IMR-90 (cell line): ENCODE results near the gene LRRC1. TPM values are rescaled to one million over a fixed set of nuclear protein-coding genes. Genes with fewer than 3 reads are reported as not detected.

Source experiments
- ATAC-seq: fragments of 200-7000 bp; cut with Tn5 transposase; 2 replicates; pipeline ENCODE4 v1.9.1; 2020; ENCODE audit warnings: low read depth, mild to moderate bottlenecking, moderate library complexity
- BruUV-seq: library from RNA; stranded (reverse); fragments of 400-500 nt; replicated peaks from 2 replicates; lab custom pipeline; 2021; lab: Mats Ljungman, UMichigan
- CTCF ChIA-PET: fragments of 300-600 bp; formaldehyde crosslinking; extraction: SDS; loops from one replicate; lab custom pipeline; 2021; ENCODE audit warnings: antibody characterized with exemption; lab: Yijun Ruan, JAX
- POLR2A ChIA-PET: fragments of 300-600 bp; sonication (Branson Sonifier 250); formaldehyde crosslinking; loops from one replicate; lab custom pipeline; 2022; ENCODE audit warnings: antibody characterized with exemption; ENCODE audit not compliant: unreplicated experiment; lab: Charles Lee
- DNase-seq: peaks from one replicate; pipeline ENCODE4 v3.0.0; 2013
- H2AFZ ChIP-seq: replicated peaks from 2 replicates; pipeline ENCODE3; 2013; ENCODE audit warnings: low read length, mild to moderate bottlenecking; ENCODE audit not compliant: poor library complexity
- H2AK5ac ChIP-seq: 2 replicates; pipeline ENCODE4 v1.6.1; 2013; ENCODE audit warnings: low read depth, low read length, inconsistent platforms
- H2AK9ac ChIP-seq: replicated peaks from 2 replicates; pipeline ENCODE3; 2013; ENCODE audit warnings: mild to moderate bottlenecking, low read depth, low read length, moderate library complexity; ENCODE audit not compliant: poor library complexity
- H2BK120ac ChIP-seq: 2 replicates; pipeline ENCODE4 v1.6.1; 2013; ENCODE audit warnings: low read depth, low read length, inconsistent platforms
- H2BK15ac ChIP-seq: 3 replicates; pipeline ENCODE4 v1.6.1; 2013; ENCODE audit warnings: low read depth, low read length, inconsistent platforms
- H2BK20ac ChIP-seq: 2 replicates; pipeline ENCODE4 v1.6.1; 2013; ENCODE audit warnings: low read depth, mild to moderate bottlenecking, inconsistent platforms, low read length, moderate library complexity
- H2BK5ac ChIP-seq: 2 replicates; pipeline ENCODE4 v1.6.1; 2013; ENCODE audit warnings: mild to moderate bottlenecking, low read depth, low read length, inconsistent platforms; ENCODE audit not compliant: poor library complexity, severe bottlenecking
- H3K14ac ChIP-seq: replicated peaks from 2 replicates; pipeline ENCODE4 v1.6.1; 2013; ENCODE audit warnings: low read depth, low read length, inconsistent platforms
- H3K18ac ChIP-seq: 2 replicates; pipeline ENCODE4 v1.6.1; 2013; ENCODE audit warnings: low read depth, low read length, control low read depth
- H3K23ac ChIP-seq: 2 replicates; pipeline ENCODE4 v1.6.1; 2013; ENCODE audit warnings: low read depth, low read length, inconsistent platforms
- H3K27ac ChIP-seq: 2 replicates; pipeline ENCODE4 v1.5.1; 2013; ENCODE audit warnings: mild to moderate bottlenecking, control low read depth, low read length; ENCODE audit not compliant: insufficient read depth
- H3K27me3 ChIP-seq: 2 replicates; pipeline ENCODE4 v1.6.1; 2013; ENCODE audit warnings: low read length; ENCODE audit not compliant: control insufficient read depth, insufficient read depth
- H3K36me3 ChIP-seq: 2 replicates; pipeline ENCODE4 v1.6.1; 2013; ENCODE audit warnings: low read length, mixed read lengths; ENCODE audit not compliant: control insufficient read depth, insufficient read depth
- H3K4ac ChIP-seq: 2 replicates; pipeline ENCODE4 v1.6.1; 2013; ENCODE audit warnings: low read depth, low read length, inconsistent platforms
- H3K4me1 ChIP-seq: 2 replicates; pipeline ENCODE4 v1.6.1; 2013; ENCODE audit warnings: low read length, mixed read lengths; ENCODE audit not compliant: control insufficient read depth, insufficient read depth
- H3K4me2 ChIP-seq: 2 replicates; pipeline ENCODE4 v1.6.1; 2013; ENCODE audit warnings: low read depth, mild to moderate bottlenecking, control low read depth, low read length, moderate library complexity
- H3K4me3 ChIP-seq: 2 replicates; pipeline ENCODE4 v1.5.1; 2013; ENCODE audit warnings: low read depth, mild to moderate bottlenecking, control low read depth, low read length, moderate library complexity; ENCODE audit not compliant: insufficient read depth
- H3K56ac ChIP-seq: 2 replicates; pipeline ENCODE4 v1.6.1; 2013; ENCODE audit warnings: low read length, inconsistent platforms; ENCODE audit not compliant: insufficient read depth; ENCODE audit errors: extremely low read depth
- H3K79me1 ChIP-seq, 2 experiments: 2 replicates each; pipeline ENCODE4 v1.6.1; 2013; ENCODE audit warnings: low read length in 2 of 2, inconsistent platforms in 1 of 2, low read depth in 1 of 2
- H3K9ac ChIP-seq: 2 replicates; pipeline ENCODE4 v1.6.1; 2013; ENCODE audit warnings: low read depth, low read length, control low read depth
- H3K9me1 ChIP-seq: 2 replicates; pipeline ENCODE4 v1.6.1; 2013; ENCODE audit warnings: low read length, inconsistent platforms; ENCODE audit not compliant: insufficient read depth
- H3K9me3 ChIP-seq: 2 replicates; pipeline ENCODE4 v1.6.1; 2013; ENCODE audit warnings: low read length; ENCODE audit not compliant: control insufficient read depth, insufficient read depth
- H4K20me1 ChIP-seq: 2 replicates; pipeline ENCODE4 v1.6.1; 2013; ENCODE audit warnings: low read length, inconsistent platforms; ENCODE audit not compliant: insufficient read depth
- H4K5ac ChIP-seq: 2 replicates; pipeline ENCODE4 v1.6.1; 2013; ENCODE audit warnings: mild to moderate bottlenecking, low read depth, low read length, control low read depth
- H4K8ac ChIP-seq, 2 experiments: 2 replicates each; pipeline ENCODE4 v1.6.1; 2013; ENCODE audit warnings: low read depth in 2 of 2, low read length in 2 of 2, control low read depth in 1 of 2, inconsistent platforms in 1 of 2
- H4K91ac ChIP-seq: 2 replicates; pipeline ENCODE4 v1.6.1; 2013; ENCODE audit warnings: low read depth, low read length, inconsistent platforms; ENCODE audit not compliant: insufficient read depth
- BHLHE40 ChIP-seq: fragments of 150-350 bp; IDR thresholded peaks from 2 replicates; pipeline ENCODE4 v1.6.1; 2016; ENCODE audit warnings: mild to moderate bottlenecking, low read depth, low read length
- CEBPB ChIP-seq: IDR thresholded peaks from 2 replicates; pipeline ENCODE4 v1.6.1; 2012; ENCODE audit warnings: low read depth, low read length, improper control_type of control experiment
- CHD1 ChIP-seq: IDR thresholded peaks from 2 replicates; pipeline ENCODE4 v1.6.1; 2012; ENCODE audit warnings: low read depth, low read length, improper control_type of control experiment
- CTCF ChIP-seq: conservative IDR thresholded peaks from 2 replicates; pipeline ENCODE4 v1.5.1; 2012; ENCODE audit warnings: mild to moderate bottlenecking, low read depth, low read length, improper control_type of control experiment
- ELK1 ChIP-seq: fragments of 150-350 bp; IDR thresholded peaks from 2 replicates; pipeline ENCODE4 v1.6.1; 2016; ENCODE audit warnings: low read depth, mild to moderate bottlenecking, low read length, moderate library complexity, borderline replicate concordance
- FOS ChIP-seq: fragments of 150-350 bp; IDR thresholded peaks from 2 replicates; pipeline ENCODE4 v1.6.1; 2016; ENCODE audit warnings: low read depth, low read length
- MAFK ChIP-seq: IDR thresholded peaks from 2 replicates; pipeline ENCODE4 v1.6.1; 2012; ENCODE audit warnings: low read depth, low read length, improper control_type of control experiment
- MAZ ChIP-seq: IDR thresholded peaks from 2 replicates; pipeline ENCODE4 v1.6.1; 2012; ENCODE audit warnings: low read depth, mild to moderate bottlenecking, low read length, improper control_type of control experiment, moderate library complexity, borderline replicate concordance
- MXI1 ChIP-seq: IDR thresholded peaks from 2 replicates; pipeline ENCODE4 v1.6.1; 2012; ENCODE audit warnings: low read depth, mild to moderate bottlenecking, low read length, moderate library complexity, borderline replicate concordance
- NFE2L2 ChIP-seq: fragments of 150-350 bp; IDR thresholded peaks from 2 replicates; pipeline ENCODE4 v1.6.1; 2016; ENCODE audit warnings: low read depth, mild to moderate bottlenecking, low read length
- POLR2A ChIP-seq: IDR thresholded peaks from 2 replicates; pipeline ENCODE4 v1.6.1; 2012; ENCODE audit warnings: mild to moderate bottlenecking, low read depth, low read length
- RAD21 ChIP-seq: IDR thresholded peaks from 2 replicates; pipeline ENCODE4 v1.6.1; 2012; ENCODE audit warnings: low read length, improper control_type of control experiment
- RCOR1 ChIP-seq: IDR thresholded peaks from 2 replicates; pipeline ENCODE4 v1.6.1; 2012; ENCODE audit warnings: mild to moderate bottlenecking, low read length, improper control_type of control experiment; ENCODE audit not compliant: insufficient replicate concordance
- RFX5 ChIP-seq: IDR thresholded peaks from 2 replicates; pipeline ENCODE4 v1.8.0; 2012; ENCODE audit warnings: low read depth, mild to moderate bottlenecking, low read length, moderate library complexity
- SMC3 ChIP-seq: fragments of 150-350 bp; IDR thresholded peaks from 2 replicates; pipeline ENCODE4 v1.6.1; 2016; ENCODE audit warnings: low read depth, mild to moderate bottlenecking, antibody characterized with exemption, low read length, moderate library complexity
- USF2 ChIP-seq: fragments of 150-350 bp; IDR thresholded peaks from 2 replicates; pipeline ENCODE4 v1.6.1; 2017; ENCODE audit warnings: mild to moderate bottlenecking, antibody characterized with exemption, low read length, low read depth
- WGBS, 2 experiments: methylation state at CpG; one replicate each; pipeline versions ENCODE4 v1.1.5 to v1.1.7; 2013; ENCODE audit warnings: missing lambda C conversion rate in 2 of 2; ENCODE audit not compliant: insufficient read length in 1 of 2; ENCODE audit errors: extremely low coverage in 2 of 2; 5-methylcytosine and 5-hydroxymethylcytosine counted together
- dilution Hi-C: fragments of 300-500 bp; cut with HindIII; formaldehyde crosslinking; loops from one replicate; pipeline ENCODE4 v1.14.3; 2018; ENCODE audit warnings: low sequenced_read_pairs; ENCODE audit not compliant: unreplicated experiment
- in situ Hi-C: fragments of 300-500 bp; cut with MboI; formaldehyde crosslinking; loops from 3 replicates; pipeline ENCODE4 v1.14.3; 2019; ENCODE audit warnings: low sequenced_read_pairs, inconsistent platforms, mixed read lengths
- intact Hi-C: fragments of 100-400 bp; cut with micrococcal nuclease; formaldehyde crosslinking; loops from 2 replicates; pipeline ENCODE4 v1.10.0; 2022
- polyA plus RNA-seq, 3 experiments: library from polyadenylated mRNA; depleted of rRNA; stranded (reverse); fragments of >200 nt; gene quantifications; 2 replicates each; pipeline ENCODE4 v1.2.3, GENCODE V29; 2012; ENCODE audit warnings: low replicate concordance in 1 of 3
- total RNA-seq: library from RNA; depleted of rRNA; stranded (reverse); fragments of >200 nt; gene quantifications from 2 replicates; pipeline ENCODE4 v1.2.3, GENCODE V29; 2012

The LRRC1 gene
- total and polyA plus RNA-seq, 2 of the 4 experiments (the other 2 are of a cell fraction) = 5.1 to 6.1 TPM

- dilution Hi-C loops (no loop called here), intact Hi-C loops (no loop called here), in situ Hi-C loops (no loop called here)
- 100% methylated on average over 1 of the region's 5 CpGs; no CpG with 5 or more reads in 1 of the 2 experiments for WGBS, 2 experiments
- ChIA-PET CTCF (interaction anchor here (0.8 kb wide), 1 partner anchor 31 kb away, joined by 3 read pairs; no protein-coding TSS in a partner anchor), POLR2A (no interaction called here)
- no peak overlapping the region for H3K9ac ChIP-seq
- peaks cover 19 to 45% of the 10 kb centered on the region in 2 experiments for H3K79me1 ChIP-seq
- no peak overlapping the region for H2AK5ac ChIP-seq
- no TSS peak for BruUV-seq
- H4K5ac ChIP-seq = no peak overlapping the region
- no peaks in the 10 kb centered on the region for H3K9me3 ChIP-seq
- H4K20me1 ChIP-seq = no peaks in the 10 kb centered on the region
- no peak overlapping the region for H4K91ac ChIP-seq
- no peaks in the 10 kb centered on the region for H3K36me3 ChIP-seq
- H2BK5ac ChIP-seq = no peak overlapping the region
- no peak overlapping the region for H3K4me2 ChIP-seq
- no peak overlapping the region for H3K4ac ChIP-seq
- ATAC-seq (no peak), DNase-seq (no peak)
- H3K27ac ChIP-seq = no peak overlapping the region
- no peaks in the 10 kb centered on the region for H3K27me3 ChIP-seq
- H2AFZ ChIP-seq = no peak overlapping the region
- no peak overlapping the region for H4K8ac ChIP-seq
- H3K4me1 ChIP-seq = peaks cover 13% of the 10 kb centered on the region
- H3K56ac ChIP-seq = no peak overlapping the region
- no peak overlapping the region for H3K4me3 ChIP-seq
- H3K14ac ChIP-seq = no peak overlapping the region
- H2BK120ac ChIP-seq = no peak overlapping the region
- no peak overlapping the region for H2AK9ac ChIP-seq
- no peak overlapping the region for H3K23ac ChIP-seq
- H3K9me1 ChIP-seq = peaks cover 12% of the 10 kb centered on the region
- no peak overlapping the region for H3K18ac ChIP-seq
- no peak overlapping the region for H2BK15ac ChIP-seq
- TF ChIP-seq SMC3 = no peak
- no peak for TF ChIP-seq RCOR1
- no peak for TF ChIP-seq ELK1
- TF ChIP-seq CTCF = no peak
- TF ChIP-seq FOS = no peak
- no peak for TF ChIP-seq MAZ
- TF ChIP-seq MAFK = no peak
- TF ChIP-seq BHLHE40 = no peak
- no peak for TF ChIP-seq POLR2A
- no peak for TF ChIP-seq NFE2L2
- TF ChIP-seq CHD1 = no peak
- TF ChIP-seq CEBPB = no peak
- no peak for TF ChIP-seq RAD21
- TF ChIP-seq USF2 = no peak
- TF ChIP-seq RFX5 = no peak
- TF ChIP-seq MXI1 = no peak
- no peak overlapping the region for H2BK20ac ChIP-seq
These were observed 70.0 kb downstream of the LRRC1 start for GRCh38 chr6:53864781-53865180.
